Natural killer cell (primary cell): ENCODE measurements around the gene TCFL5. TPM values are rescaled to one million over a fixed set of nuclear protein-coding genes. Genes with fewer than 3 reads are reported as not detected.

ENCODE experiments used
- ATAC-seq, 3 donors: fragments of 150-1000 bp in 2 of 3; fragments of 200-7000 bp in 1 of 3; cut with Tn5 transposase; 1 replicate in 1 of 3; 2 replicates in 2 of 3; pipeline ENCODE4 v1.10.0; 2021; ENCODE audit warnings: mild to moderate bottlenecking in 2 of 3, moderate library complexity in 2 of 3
- DNase-seq, 2 donors: peaks; one replicate each; pipeline versions ENCODE4 v3.0.0 to v3.0.0-alpha.2; 2013 to 2021; ENCODE audit warnings: mixed read lengths in 1 of 2
- H3K27ac ChIP-seq: one replicate; pipeline ENCODE4 v1.5.1; 2013; ENCODE audit warnings: mild to moderate bottlenecking, low read length
- H3K27me3 ChIP-seq: one replicate; pipeline ENCODE4 v1.6.1; 2013; ENCODE audit warnings: low read length; ENCODE audit not compliant: control insufficient read depth, insufficient read depth
- H3K36me3 ChIP-seq: one replicate; pipeline ENCODE4 v1.6.1; 2013; ENCODE audit warnings: low read length; ENCODE audit not compliant: control insufficient read depth, insufficient read depth
- H3K4me1 ChIP-seq: one replicate; pipeline ENCODE4 v1.6.1; 2013; ENCODE audit warnings: low read length; ENCODE audit not compliant: control insufficient read depth, insufficient read depth
- H3K4me3 ChIP-seq: one replicate; pipeline ENCODE4 v1.5.1; 2013; ENCODE audit warnings: low read length
- H3K9me3 ChIP-seq: one replicate; pipeline ENCODE4 v1.6.1; 2013; ENCODE audit warnings: low read length; ENCODE audit not compliant: control insufficient read depth, insufficient read depth
- H3K27ac Mint-ChIP-seq, 2 donors: one replicate each; pipeline ENCODE4 v1.8.0; 2022; ENCODE audit warnings: mild to moderate bottlenecking in 2 of 2, mixed read lengths in 2 of 2, moderate library complexity in 1 of 2
- H3K27me3 Mint-ChIP-seq, 2 donors: one replicate each; pipeline ENCODE4 v1.8.0; 2022; ENCODE audit warnings: low read depth in 2 of 2, mixed read lengths in 2 of 2
- H3K36me3 Mint-ChIP-seq: one replicate; pipeline ENCODE4 v1.8.0; 2022; ENCODE audit warnings: mixed read lengths
- H3K4me1 Mint-ChIP-seq, 2 donors: one replicate each; pipeline ENCODE4 v1.8.0; 2022; ENCODE audit warnings: mixed read lengths in 2 of 2
- H3K4me3 Mint-ChIP-seq: one replicate; pipeline ENCODE4 v1.8.0; 2022; ENCODE audit warnings: mild to moderate bottlenecking, moderate library complexity, mixed read lengths
- H3K9me3 Mint-ChIP-seq, 2 donors: one replicate each; pipeline ENCODE4 v1.8.0; 2022; ENCODE audit warnings: mixed read lengths in 2 of 2
- WGBS: methylation state at CpG from one replicate; pipeline ENCODE4 v1.1.7; 2013; ENCODE audit warnings: missing lambda C conversion rate; ENCODE audit not compliant: insufficient coverage; 5-methylcytosine and 5-hydroxymethylcytosine counted together
- intact Hi-C: fragments of 100-400 bp; cut with micrococcal nuclease; formaldehyde crosslinking; loops from one replicate; pipeline ENCODE4 v1.14.2; 2022
- total RNA-seq, 4 donors: library from RNA; stranded (reverse); fragments of 120-200 nt in 1 of 4; gene quantifications; one replicate each; pipeline versions ENCODE4 v1.2.3 to v1.2.4, GENCODE V29; 2013 to 2022
- TF ChIP-seq, protein P1 (sequence below): fragments of 200-600 bp; IDR thresholded peaks from one replicate; pipeline ENCODE4 v1.8.0; 2022; ENCODE audit warnings: antibody characterized with exemption

The TCFL5 gene
- total RNA-seq, 3 donors from 2014 or later (not counting 1 experiment from before 2014, with no cell fraction given) = 5.1 to 8.0 (median 6.4) TPM

DNA sequence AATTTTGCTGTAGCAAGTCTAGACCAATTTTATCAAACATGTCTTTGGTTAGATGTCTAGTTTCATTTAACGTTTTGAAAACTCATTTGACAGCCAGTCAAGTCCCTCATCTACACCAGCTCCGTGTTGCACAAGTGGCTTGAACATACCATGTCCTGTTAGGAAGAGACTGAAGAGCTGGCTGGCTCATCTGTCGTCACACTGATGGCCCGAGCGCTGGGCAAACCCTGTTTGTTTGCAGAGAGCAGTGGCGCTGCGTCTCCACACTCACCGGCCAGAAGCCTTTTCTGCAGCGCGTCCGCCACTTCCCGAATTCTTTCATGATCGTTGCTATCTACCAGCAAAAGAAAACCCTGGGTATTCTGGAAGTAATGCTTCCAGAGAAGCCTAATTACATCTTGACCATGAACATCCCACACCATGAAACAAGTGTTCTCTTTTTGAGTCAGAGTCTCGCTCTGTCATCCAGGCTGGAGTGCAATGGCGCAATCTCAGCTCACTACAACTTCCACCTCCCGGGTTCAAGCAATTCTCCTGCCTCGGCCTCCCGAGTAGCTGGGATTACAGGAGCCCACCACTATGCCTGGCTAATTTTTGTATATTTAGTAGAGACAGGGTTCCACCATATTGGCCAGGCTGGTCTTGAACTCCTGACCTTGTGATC, 10.7 kb upstream of the TCFL5 start:
- DNase-seq (no peak), ATAC-seq (no peak)
- peaks cover 7 to 24% of the 10 kb centered on the region in 2 donors for H3K4me1 Mint-ChIP-seq
- H3K4me1 ChIP-seq = peaks cover 11% of the 10 kb centered on the region
- no peak overlapping the region for H3K4me3 Mint-ChIP-seq
- H3K27me3 ChIP-seq = no peaks in the 10 kb centered on the region
- H3K9me3 Mint-ChIP-seq = no peaks in the 10 kb centered on the region
- H3K27ac Mint-ChIP-seq = peak overlapping the region in 1 of 2 donors; percentile 11
- intact Hi-C loops = no loop called here
- no peak overlapping the region for H3K4me3 ChIP-seq
- H3K27ac ChIP-seq = no peak overlapping the region
- H3K27me3 Mint-ChIP-seq = peaks cover 0 to 8% of the 10 kb centered on the region in 2 donors
- no peaks in the 10 kb centered on the region for H3K9me3 ChIP-seq
- 91% methylated on average over 18 of the region's 18 CpGs for WGBS
- no peaks in the 10 kb centered on the region for H3K36me3 ChIP-seq
- TF ChIP-seq, protein P1, sequence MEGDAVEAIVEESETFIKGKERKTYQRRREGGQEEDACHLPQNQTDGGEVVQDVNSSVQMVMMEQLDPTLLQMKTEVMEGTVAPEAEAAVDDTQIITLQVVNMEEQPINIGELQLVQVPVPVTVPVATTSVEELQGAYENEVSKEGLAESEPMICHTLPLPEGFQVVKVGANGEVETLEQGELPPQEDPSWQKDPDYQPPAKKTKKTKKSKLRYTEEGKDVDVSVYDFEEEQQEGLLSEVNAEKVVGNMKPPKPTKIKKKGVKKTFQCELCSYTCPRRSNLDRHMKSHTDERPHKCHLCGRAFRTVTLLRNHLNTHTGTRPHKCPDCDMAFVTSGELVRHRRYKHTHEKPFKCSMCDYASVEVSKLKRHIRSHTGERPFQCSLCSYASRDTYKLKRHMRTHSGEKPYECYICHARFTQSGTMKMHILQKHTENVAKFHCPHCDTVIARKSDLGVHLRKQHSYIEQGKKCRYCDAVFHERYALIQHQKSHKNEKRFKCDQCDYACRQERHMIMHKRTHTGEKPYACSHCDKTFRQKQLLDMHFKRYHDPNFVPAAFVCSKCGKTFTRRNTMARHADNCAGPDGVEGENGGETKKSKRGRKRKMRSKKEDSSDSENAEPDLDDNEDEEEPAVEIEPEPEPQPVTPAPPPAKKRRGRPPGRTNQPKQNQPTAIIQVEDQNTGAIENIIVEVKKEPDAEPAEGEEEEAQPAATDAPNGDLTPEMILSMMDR = no peak
- no peaks in the 10 kb centered on the region for H3K36me3 Mint-ChIP-seq

DNA sequence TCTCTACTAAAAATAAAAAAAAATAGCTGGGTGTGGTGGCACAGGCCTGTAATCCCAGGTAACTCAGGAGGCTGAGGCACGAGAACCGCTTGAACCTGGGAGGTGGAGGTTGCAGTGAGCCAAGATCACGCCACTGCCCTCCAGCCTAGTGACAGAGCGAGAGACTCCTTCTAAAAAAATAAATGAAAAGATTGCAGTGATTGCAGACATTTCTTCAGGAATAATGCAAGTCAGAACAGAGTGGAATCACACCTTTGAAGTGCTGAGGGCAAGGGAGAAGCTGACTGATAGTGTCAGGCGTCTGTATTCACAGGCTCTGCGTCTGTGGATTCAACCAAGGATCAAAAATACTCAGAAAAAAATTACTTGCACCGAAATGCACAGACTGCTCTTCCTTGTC, 2.6 kb upstream of the TCFL5 start:
- Mint-ChIP-seq H3K27ac (no peak overlapping the region), H3K4me1 (peaks cover 7 to 22% of the 10 kb centered on the region in 2 donors), H3K36me3 (no peaks in the 10 kb centered on the region), H3K4me3 (no peak overlapping the region), H3K9me3 (no peaks in the 10 kb centered on the region), H3K27me3 (no peaks in the 10 kb centered on the region)
- no peaks in the 10 kb centered on the region for H3K27me3 ChIP-seq
- H3K4me1 ChIP-seq = peaks cover 10% of the 10 kb centered on the region
- H3K9me3 ChIP-seq = peaks cover 3% of the 10 kb centered on the region
- no peak overlapping the region for H3K27ac ChIP-seq
- DNase-seq (no peak), ATAC-seq (no peak)
- WGBS = 89% methylated on average over 7 of the region's 7 CpGs
- TF ChIP-seq, protein P1 = no peak
- no peaks in the 10 kb centered on the region for H3K36me3 ChIP-seq
- H3K4me3 ChIP-seq = no peak overlapping the region
- intact Hi-C loops = loop anchor here (5.0 kb wide), 1 partner anchor 63 kb away; the partner anchor contains the start of gene DIDO1

DNA sequence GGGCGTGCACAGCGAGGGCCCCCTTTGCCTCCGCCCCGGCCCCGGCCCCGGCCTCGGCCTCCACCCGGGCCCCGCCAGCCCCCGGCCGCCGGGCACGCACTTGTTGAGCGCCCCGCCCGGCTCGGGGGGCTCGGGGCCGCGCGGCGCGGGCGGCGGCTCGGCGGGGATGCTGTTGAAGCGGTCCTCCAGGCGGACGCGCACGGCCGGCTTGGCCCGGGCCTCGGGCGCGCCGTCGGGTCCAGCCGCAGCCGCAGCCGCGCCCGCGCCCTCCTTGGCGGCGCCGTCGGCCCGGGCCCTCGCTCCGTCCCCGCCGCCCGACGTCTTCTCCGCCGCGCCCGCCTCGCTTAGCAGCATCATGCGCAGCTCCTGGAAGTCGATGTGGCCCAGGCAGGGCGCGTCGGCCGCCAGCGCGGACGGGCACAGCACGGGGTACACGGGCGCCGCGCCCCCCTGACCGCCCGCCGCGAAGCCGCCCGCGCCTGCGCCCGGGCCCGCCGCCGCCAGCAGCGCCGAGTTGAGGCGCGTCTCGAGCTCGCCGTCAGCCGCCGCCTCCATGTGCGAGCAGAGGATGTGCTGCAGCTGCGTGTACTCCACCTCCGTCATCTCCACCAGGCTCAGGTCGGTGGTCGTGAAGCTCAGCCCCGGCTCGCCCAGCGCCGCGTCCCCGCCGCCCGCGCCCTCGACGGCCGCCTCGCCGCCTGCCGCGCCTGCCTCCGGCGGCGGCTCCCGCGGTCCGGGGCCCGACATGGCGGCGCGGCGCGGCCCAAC, 514 bp downstream of the TCFL5 start:
- ATAC-seq = peak; percentile 29 to 44 (median 35)
- no peak overlapping the region for H3K27ac Mint-ChIP-seq
- intact Hi-C loops = loop anchor here (5.0 kb wide), 1 partner anchor 66 kb away; the partner anchor contains the start of gene DIDO1

More for the DNA sequence above, 514 bp downstream of the TCFL5 start:
- peak; percentile 57 to 77 for DNase-seq
- Histone ChIP-seq H3K36me3 (peaks cover 5% of the 10 kb centered on the region), H3K9me3 (peaks cover 3% of the 10 kb centered on the region), H3K27ac (no peak overlapping the region), H3K4me1 (peaks cover 10% of the 10 kb centered on the region), H3K4me3 (peak overlapping the region; percentile 23), H3K27me3 (no peaks in the 10 kb centered on the region)
- H3K4me1 Mint-ChIP-seq = peaks cover 13 to 28% of the 10 kb centered on the region in 2 donors
- TF ChIP-seq, protein P1 = no peak
- WGBS = under 1% methylated on average over 129 of the region's 129 CpGs
- no peak overlapping the region for H3K4me3 Mint-ChIP-seq
- H3K36me3 Mint-ChIP-seq = peaks cover 6% of the 10 kb centered on the region
- no peaks in the 10 kb centered on the region for H3K27me3 Mint-ChIP-seq
- no peaks in the 10 kb centered on the region for H3K9me3 Mint-ChIP-seq
